GM12891 (cell line): Measurements from ENCODE around the gene RYR1.

Source experiments
- PAX5 ChIP-seq: IDR thresholded peaks from 2 replicates; pipeline ENCODE4 v1.6.1; 2011; ENCODE audit warnings: low read length, moderate library complexity, mild to moderate bottlenecking; ENCODE audit not compliant: insufficient read depth, severe bottlenecking
- POLR2A ChIP-seq: IDR thresholded peaks from 2 replicates; pipeline ENCODE4 v1.6.1; 2011; ENCODE audit warnings: low read depth, low read length, control low read depth
- POLR2AphosphoS5 ChIP-seq: IDR thresholded peaks from 2 replicates; pipeline ENCODE4 v1.6.1; 2011; ENCODE audit warnings: low read depth, low read length, control low read depth
- POU2F2 ChIP-seq: IDR thresholded peaks from 2 replicates; pipeline ENCODE4 v1.6.1; 2011; ENCODE audit warnings: low read depth, mild to moderate bottlenecking, control low read depth, low read length, moderate library complexity
- SPI1 ChIP-seq: IDR thresholded peaks from 2 replicates; pipeline ENCODE4 v1.6.1; 2011; ENCODE audit warnings: low read depth, low read length, control low read depth
- TAF1 ChIP-seq: IDR thresholded peaks from 2 replicates; pipeline ENCODE4 v1.6.1; 2011; ENCODE audit warnings: low read depth, low read length, control low read depth

DNA sequence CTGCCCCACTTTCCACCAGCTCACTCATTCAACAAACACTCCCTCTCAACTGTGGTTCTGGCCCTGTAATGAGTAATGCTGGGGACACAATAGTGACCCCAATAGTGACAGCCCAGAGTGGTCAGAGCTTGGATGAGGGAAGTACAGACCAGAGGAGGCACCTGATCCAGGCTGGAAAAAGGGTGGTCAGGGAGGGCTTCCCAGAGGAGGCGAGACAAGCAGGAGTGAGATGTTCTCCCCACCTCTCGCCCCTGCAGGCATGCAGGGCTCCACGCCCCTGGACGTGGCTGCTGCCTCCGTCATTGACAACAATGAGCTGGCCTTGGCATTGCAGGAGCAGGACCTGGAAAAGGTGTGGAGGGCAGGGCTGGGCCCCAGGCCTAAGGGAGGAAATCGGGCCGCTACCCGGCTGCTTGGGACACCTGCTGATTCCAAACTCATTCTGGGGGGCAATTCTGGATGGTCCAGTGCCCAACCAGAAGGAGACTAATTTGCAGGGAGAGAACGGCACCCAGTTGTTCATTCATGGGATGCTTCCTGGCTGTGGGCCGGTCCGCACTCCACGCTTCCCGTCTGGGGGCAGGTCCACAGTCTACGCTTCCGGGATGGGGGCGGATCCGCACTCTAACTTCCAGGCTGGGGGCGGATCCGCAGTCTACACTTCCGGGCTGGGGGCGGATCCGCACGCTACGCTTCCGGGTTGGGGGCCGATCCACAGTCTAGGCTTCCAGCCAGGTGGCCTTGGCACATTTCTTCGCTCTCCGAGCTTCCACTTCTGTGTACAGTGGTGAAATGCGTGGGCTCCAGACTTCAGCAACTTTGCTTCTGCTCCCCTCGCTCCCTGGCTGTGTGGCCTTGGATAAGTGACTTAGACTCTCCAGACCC, 63.4 kb downstream of the RYR1 start:
- TF ChIP-seq POLR2A = no peak
- no peak for TF ChIP-seq POLR2AphosphoS5
- no peak for TF ChIP-seq TAF1
- TF ChIP-seq SPI1 = no peak
- TF ChIP-seq PAX5 = no peak
- TF ChIP-seq POU2F2 = no peak
